Measurements from ENCODE around the gene ACTN4. TPM values are rescaled to one million over a fixed set of nuclear protein-coding genes. Genes with fewer than 3 reads are reported as not detected.

Gene ACTN4
- total and polyA plus RNA-seq, 3 donors from 2014 or later: 112 to 158 (median 135) TPM

- peak; percentile 57 to 79 (median 68) for TF ChIP-seq CTCF (IDR thresholded peaks at IDR 0.05)
- no peak for TF ChIP-seq POLR2A (IDR thresholded peaks at IDR 0.05)
- Histone ChIP-seq H3K27me3 (no peaks in the 10 kb centered on the region), H3K4me1 (peaks cover 27% of the 10 kb centered on the region), H3K36me3 (ENCODE audit: low read depth, missing control alignments) (no peaks in the 10 kb centered on the region), H3K9me3 (no peaks in the 10 kb centered on the region), H3K4me3 (no peak overlapping the region), H3K27ac (peak overlapping the region in 1 of 2 donors; percentile 50)
- intact Hi-C loops (cut with DNase I; ENCODE audit: low total_unique reads): loop anchor here (10.0 kb wide), 1 partner anchor 75 kb away; no protein-coding TSS in a partner anchor
- peak; percentile 80 for DNase-seq
- WGBS, 2 donors: 75 to 83% methylated on average over 14 to 17 of the region's 17 CpGs
Measured at GRCh38 chr19:38729653-38730469, 82.4 kb downstream of the ACTN4 start.

- H3K27ac ChIP-seq: no peak overlapping the region
- peaks cover 27% of the 10 kb centered on the region for H3K4me1 ChIP-seq
- WGBS, 2 donors: 90 to 91% methylated on average over 7 of the region's 7 CpGs
- H3K36me3 ChIP-seq (ENCODE audit: low read depth, missing control alignments): no peaks in the 10 kb centered on the region
- H3K4me3 ChIP-seq: no peak overlapping the region
- TF ChIP-seq CTCF (IDR thresholded peaks at IDR 0.05) (no peak), POLR2A (IDR thresholded peaks at IDR 0.05) (no peak)
- H3K9me3 ChIP-seq: no peaks in the 10 kb centered on the region
- no peaks in the 10 kb centered on the region for H3K27me3 ChIP-seq
- DNase-seq: no peak
- intact Hi-C loops (cut with DNase I; ENCODE audit: low total_unique reads): no loop called here
Measured at GRCh38 chr19:38730470-38730730, 83.0 kb downstream of the ACTN4 start.

GRCh38 chr19:38730731-38731589, 83.5 kb downstream of the ACTN4 start:
- no peaks in the 10 kb centered on the region for H3K9me3 ChIP-seq
- H3K4me1 ChIP-seq: peaks cover 24% of the 10 kb centered on the region
- DNase-seq: no peak
- no peak overlapping the region for H3K4me3 ChIP-seq
- intact Hi-C loops (cut with DNase I; ENCODE audit: low total_unique reads): no loop called here
- TF ChIP-seq POLR2A (IDR thresholded peaks at IDR 0.05) (no peak), CTCF (IDR thresholded peaks at IDR 0.05) (no peak)
- H3K27ac ChIP-seq: no peak overlapping the region
- no peaks in the 10 kb centered on the region for H3K36me3 ChIP-seq (ENCODE audit: low read depth, missing control alignments)
- H3K27me3 ChIP-seq: no peaks in the 10 kb centered on the region
- 83 to 91% methylated on average over 11 to 19 of the region's 19 CpGs for WGBS, 2 donors

GRCh38 chr19:38731654-38732301, 84.3 kb downstream of the ACTN4 start:
- intact Hi-C loops (cut with DNase I; ENCODE audit: low total_unique reads): no loop called here
- H3K4me1 ChIP-seq: peaks cover 28% of the 10 kb centered on the region

More at GRCh38 chr19:38731654-38732301, 84.3 kb downstream of the ACTN4 start:
- H3K9me3 ChIP-seq: no peaks in the 10 kb centered on the region
- 60 to 69% methylated on average over 10 of the region's 10 CpGs for WGBS, 2 donors
- H3K27ac ChIP-seq: no peak overlapping the region
- DNase-seq: no peak
- no peak overlapping the region for H3K4me3 ChIP-seq
- TF ChIP-seq POLR2A (IDR thresholded peaks at IDR 0.05) (no peak), CTCF (IDR thresholded peaks at IDR 0.05) (no peak)
- no peaks in the 10 kb centered on the region for H3K27me3 ChIP-seq
- no peaks in the 10 kb centered on the region for H3K36me3 ChIP-seq (ENCODE audit: low read depth, missing control alignments)
